NCI-H187 treated with DMSO at 0.1 percent for 48 hours (cell line): ENCODE results near the gene GFY.

Source experiments
- DNase-seq: peaks from one replicate; lab custom pipeline; 2025; lab: John Stamatoyannopoulos, UW

GFY gene

DNA sequence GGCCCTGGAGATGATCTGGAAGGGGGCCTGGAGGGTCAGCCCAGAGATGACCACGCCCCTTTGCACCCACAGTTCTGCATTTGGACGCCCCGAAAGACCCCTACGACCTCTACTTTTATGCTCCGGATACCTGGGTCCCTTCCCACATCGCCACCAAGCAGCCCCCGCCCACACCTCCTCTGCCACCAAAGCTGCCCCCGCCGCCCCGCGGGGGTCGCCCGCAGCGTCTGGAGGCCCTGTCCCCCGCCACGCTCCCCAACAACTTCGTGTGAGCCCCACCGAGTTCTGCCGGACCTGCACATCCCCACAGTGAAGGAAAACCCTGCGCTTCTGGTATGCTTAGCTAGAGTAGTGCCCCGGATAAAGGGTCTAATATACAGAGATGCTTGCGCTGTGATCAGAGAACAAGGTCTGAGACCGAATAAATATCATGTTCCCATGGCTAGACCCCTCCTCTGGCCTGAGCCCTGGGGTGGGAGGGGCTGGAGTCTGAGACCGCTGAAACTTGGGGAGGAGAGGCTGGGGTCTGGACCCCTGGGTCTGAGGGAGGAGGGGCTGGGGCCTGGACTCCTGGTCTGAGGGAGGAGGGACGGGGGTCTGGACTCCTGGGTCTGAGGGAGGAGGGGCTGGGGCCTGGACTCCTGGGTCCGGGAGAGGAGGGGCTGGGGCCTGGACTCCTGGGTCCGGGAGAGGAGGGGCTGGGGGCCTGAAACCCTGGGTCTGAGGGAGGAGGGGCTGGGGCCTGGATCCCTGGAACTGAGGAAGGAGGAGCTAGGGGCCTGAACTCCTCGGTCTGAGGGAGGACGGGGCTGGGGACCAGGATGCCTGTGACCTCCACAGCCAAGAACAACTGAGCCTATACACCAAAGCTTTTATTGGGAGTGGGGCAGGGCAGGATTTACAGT is 3.6 kb downstream of the GFY start:
- DNase-seq = no peak

DNA sequence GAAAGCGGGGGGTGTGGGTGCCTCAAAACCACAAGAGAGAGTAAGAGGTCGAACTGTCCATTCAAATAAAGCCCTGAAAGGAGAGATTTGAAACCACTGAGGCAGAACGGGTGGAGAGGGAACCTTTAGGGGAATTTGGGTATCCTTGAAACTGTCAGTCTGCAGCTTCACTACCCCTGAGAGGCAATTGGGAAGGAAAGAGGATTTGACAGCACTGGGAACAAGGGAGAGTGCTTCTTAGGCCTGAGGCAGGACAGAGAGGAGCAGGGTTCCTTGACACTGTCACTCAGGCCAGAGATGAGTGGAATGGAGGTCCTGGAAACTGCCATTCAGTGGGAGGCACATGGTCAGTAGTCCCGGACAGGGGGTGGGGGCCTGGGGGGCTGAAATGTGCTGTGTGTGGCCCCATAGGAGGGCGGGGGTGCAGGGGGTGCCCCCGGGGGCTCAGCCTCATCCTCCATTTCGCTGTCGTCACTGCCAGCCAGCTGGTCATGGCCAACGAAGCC is 5.0 kb downstream of the GFY start:
- DNase-seq = no peak

DNA sequence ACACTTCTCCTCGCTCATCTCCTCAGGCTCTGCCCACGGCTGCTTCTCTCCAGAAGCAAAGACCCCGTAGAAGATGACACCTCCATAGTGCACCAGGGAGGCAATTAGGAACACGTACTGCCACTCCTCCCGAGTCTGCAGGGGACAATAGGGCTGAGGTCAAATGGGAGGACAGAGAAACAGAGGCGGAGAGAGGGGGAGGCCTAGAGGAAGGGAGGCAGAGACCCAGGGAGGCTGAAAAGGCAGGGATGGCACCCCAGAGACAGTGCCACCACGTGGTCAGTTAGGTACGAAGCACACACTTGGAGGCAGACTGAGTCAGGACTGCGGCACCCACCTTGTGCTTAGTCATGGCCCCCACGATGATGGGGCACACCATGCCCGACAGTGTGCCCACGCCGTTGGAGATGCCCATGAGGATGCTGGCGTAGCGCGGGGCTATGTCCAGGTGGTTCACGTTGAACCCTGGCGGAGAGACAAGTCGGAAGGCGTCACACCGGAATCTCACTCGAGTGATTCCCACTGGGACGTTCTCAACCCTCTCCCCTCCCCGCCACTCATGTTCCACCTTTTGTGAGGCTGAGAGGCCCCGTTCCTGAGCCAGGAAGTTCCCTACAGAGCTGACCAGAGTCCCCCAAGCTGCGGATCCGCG is 5.6 kb downstream of the GFY start:
- DNase-seq = no peak

DNA sequence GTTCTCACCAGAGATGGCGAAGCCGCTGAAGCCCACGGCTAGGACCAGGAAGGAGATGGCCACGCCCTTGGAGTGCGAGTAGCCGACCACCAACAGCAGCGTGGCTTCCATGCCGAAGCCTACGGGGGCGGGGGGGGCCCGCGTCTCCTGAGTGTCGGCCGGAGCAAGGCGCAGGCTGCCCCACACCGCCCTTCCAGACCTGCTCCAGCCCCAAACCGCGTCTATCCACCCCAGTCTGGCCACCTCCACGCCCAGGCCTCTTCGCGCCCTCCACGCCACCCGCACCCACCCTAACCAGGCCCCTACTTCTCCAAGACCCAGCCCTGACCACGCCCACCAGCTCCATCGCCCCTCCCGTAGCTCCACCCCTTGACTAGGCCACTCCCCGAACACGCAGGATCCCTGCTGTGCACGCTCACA is 6.2 kb downstream of the GFY start:
- DNase-seq = no peak

DNA sequence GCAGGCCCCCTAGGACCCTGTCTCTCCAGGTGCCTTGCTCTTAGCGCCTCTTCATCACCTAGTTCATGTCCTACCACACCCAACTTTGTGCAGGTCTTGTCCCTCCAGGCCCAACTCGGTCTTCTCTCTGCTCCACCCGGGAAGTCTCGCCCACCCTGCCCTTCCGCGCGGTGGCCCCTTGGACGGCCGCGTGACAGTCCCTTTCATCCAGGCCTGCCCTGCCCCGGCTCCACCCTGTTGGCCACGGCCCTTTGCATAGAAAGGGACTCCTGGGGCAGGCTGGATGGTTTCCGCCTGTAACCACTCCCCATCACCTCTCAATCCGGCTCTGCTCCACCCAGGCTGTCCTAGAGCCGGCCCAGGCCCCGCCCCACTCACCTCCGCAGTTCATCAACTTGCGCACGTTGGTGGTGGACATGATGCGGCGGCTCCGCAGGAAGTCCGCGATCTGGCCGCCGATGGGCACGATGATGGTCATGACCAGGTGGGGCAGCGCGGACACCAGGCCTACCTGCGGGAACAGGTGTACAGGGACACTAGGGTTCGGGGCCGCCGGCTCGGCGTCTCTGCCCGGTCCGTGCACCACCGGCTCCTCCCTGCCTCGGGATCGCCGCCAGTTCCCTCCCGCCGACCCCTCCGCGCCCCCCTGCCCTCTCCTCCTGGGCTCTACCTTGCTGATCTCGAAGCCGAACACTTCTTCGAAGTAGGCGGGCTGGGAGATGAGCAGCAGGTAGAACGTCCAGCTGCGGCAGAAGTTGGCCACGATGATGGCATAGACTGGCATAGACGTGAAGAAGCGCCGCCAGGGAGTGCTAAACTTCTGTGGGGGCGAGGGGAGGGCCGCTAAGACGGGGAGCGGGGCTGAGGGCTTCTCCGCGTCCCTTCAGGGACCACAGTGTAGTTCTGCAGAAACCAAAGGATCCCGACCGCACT is 7.2 kb downstream of the GFY start:
- DNase-seq = no peak

DNA sequence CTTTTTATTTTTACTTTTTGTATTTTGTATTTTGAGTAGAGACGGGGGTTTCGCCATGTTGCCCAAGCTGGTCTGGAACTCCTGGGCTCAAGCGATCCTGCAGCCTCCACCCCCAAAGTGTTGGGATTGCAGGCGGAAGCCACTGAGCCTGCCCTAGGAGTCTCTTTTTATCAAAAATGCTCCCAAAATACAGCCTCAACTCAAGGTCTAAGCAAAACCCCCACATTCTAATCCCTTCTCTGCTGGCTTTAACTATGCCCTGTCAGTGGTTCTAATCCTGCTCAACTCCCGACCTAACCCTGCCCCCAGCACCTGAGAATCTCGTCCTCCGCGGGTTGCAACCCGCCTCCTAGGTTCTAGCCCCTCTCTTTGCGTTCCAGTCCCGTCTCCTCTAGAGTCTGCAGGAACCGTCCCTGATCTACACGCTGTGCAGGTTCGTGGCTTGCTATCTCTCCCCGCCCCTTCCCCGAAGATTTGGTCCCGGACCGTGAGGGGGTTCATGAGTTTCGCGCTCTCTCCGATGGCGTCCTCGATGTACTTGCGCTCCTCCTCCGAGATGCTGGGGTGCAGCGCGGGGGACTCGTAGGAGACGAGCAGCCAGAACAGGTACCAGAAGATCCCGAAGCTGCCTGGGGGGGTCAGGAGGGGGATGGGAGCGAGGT is 8.2 kb downstream of the GFY start:
- DNase-seq = no peak

DNA sequence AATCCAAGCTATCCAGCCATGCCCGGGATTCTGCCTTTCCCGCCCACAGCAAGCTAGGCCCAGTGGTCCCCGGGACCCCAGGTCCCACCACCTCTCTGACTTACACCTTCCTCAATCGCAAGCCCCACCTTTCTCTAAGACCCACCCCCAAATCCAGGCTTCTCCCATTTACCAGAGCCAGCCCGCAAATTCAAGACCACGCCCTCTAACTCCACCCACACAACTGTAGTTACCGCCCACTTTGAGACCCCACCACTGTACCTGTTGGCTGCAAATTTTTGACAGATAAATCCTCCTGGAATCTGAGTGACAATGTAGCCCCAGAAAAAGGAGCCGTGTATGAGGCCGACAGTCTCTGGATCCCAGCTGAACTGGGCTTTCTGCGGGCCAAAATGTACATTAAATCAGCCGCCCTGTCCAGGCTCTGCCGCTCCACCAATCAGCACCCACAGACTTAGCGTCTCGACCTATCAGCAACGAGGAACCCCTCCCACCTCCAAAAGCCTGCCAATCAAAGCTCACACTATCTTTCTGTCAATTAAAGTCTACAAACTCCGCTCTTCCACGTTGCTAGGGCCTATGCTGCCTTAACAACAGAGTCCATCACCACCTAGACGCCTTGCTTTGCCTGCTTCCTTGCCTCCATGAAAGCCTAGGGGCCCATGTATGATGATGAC is 9.9 kb downstream of the GFY start:
- DNase-seq = no peak

DNA sequence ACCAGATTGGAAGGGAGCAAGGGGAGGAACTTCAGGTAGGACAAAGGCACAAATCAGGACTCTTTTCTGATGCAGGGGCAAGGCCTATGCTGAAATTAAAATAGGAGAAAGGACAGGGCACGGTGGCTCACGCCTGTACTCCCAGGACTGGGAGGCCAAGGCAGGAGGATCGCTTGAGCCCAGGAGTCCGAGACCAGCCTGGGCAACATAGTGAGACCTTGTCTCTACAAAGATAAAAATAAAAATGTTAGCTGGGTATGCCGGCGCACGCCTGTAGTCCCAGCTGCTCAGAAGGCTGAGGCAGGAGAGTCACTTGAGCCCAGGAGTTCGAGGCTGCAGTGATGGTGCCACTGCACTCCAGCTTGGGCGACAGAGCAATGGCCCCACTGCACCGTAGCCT is 10.5 kb downstream of the GFY start:
- DNase-seq = no peak

DNA sequence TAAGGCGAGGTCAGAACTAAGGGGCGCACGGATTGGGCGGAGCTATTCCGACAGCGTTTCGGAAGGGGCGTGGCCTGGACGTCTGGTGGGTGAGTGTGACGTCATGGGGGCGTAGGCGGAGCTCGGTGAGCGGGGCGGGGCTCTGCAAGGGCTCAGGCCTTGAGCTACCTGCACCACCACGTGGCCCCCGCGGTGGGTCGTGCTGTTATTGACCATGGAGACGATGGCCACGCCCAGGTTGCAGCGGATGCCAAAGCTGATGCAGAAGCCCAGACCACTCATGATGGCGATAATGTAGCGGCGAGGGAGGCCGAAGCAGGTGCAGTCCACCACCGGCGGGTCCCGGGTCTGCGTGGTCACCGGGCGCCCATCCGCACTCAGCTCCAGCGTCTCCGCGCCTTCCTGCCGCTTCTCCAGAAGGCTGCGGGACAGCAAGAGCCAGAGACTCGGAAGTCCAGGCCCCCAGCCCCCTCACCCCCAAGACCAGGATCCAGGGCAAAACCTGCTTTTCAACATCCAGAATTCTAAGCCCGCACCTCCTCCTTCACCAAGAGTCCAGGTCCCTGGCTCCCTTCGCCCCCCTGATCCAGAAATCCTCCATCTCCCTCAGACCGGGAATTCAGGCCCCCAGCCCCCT is 11.3 kb downstream of the GFY start:
- DNase-seq = no peak

DNA sequence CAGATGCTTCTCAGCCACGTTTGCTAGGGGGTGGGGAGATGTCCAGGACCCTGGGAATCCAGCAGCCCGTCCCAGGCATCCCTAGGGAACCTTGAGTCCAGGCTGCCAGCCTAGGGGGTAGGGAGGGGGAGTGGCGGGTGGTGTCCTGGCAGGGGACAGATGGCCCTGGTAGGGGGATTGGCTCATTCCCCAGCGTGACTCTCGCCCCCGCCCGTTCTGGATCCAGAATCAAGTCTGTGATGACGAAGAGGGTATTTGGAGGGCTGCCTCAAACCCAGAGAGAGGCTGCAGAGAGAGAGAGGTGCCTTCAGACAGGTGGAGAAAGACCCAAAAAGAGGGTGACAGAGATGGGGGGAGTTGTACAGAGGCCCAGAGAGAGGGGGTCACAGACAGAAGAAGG is 12.0 kb downstream of the GFY start:
- DNase-seq = no peak

DNA sequence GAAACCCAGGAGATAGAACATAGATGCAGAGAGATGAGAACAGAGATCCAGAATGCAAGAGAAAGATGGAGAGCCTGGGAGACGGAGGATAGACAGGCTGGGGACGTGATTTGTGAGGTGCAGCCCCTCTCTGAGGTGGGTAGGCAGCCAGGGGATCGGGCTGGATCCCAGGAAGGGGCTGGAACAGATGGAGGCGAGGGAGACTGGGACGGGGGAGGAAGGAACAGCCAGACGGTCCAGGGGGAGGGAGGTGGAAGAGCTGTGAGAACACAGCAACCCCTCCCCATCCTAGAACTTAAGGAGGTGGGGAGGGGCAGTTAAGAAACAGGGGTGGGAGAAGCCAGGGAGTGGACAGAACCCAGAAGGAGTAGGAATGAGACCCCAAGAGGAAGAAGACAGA is 13.1 kb downstream of the GFY start:
- no peak for DNase-seq

DNA sequence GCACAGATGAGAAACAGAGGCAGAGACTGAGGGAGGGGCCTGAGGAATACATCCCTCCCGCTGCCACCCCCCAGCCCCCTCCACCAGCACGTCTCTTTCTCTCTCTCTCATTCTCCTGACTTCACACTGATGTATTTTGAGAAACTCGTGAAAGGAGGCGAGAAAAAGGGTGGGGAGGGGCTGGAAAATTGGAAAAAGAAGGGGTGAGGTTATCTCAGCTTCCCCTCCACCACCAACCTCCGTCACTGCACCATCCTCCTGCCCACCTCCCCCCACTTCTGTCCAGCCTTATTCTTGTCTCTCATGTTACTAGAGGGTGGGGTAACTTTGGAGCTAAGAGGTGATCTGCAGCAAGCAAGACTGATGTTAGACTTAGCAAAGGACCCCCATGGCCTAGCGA is 14.6 kb downstream of the GFY start:
- DNase-seq = no peak

DNA sequence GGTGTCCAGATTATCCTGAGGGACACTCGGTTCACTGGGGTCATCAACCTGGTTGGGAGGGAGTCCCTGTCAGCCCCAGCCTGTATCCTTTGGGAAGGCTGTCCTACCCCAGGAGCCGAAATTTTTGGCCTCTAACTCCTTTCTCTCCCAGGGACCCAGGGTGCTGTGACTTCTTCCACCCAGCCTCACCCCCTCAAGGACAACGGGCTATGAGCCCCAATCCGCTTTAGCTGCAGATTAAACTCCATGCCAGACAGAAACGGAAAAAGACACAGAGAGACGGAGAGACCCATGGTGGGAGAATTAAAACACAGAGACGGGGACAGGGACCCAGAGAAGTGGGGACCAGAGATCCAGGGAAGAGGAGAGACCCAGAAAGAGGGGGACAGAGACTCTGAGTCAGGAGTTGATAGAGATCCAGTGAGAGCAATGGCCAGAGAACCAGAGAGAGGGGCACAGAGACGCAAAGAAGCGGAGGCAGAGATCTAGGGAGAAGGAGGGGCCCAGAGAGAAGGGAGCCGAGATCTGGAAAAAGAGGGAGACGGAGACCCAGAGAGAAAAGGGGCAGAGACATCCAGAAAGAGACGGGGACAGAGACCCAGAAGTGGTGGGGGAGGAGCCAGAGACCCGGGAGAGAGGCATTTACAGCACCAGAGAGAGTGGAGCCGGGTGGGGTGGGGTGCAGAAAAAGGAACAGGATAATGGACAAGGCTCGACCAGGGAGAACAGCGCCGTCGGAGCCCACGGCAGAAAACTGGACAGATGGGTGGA is 15.4 kb downstream of the GFY start:
- DNase-seq = no peak

DNA sequence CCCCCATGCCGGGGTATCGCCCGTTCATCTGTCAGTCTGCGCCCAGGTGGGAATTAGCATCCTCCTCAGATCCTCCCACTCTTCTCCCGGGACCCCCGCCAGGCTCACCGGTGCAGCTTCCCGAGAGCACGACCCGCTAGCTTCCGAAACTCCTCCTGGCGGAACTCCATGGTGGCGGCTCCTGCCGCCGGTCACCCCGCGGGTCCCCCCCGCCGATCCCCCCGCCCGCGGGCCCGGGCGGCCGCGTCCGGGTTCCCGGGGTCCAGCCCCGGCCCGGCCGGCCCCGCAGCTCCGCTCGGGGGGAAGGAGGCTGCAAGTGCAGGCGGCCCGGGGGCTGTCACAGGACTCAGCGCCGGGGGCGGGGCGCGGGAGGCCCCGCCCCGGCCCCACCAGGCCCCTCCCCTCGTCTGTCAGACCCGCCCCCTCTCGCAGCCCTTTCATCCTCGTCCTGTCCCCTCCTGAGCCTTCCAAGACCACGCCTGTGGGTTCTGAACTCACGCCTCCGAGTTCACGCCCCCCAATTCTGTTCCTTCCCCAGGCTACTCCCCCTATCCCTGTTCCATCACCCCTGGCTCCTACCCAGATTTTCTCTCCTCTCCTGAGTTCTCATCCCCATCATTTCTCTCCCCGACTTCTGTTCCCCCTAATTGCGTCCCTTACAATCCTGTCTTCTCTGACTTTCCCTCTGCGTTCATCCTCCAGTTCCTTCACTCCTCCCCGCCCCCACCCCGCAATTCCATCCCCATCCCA is 16.2 kb downstream of the GFY start, which contains the start of gene SLC17A7:
SLC17A7 (minus strand) TSS at position 318 of the 750 bp plus-strand sequence; CDS start at position 170, 148 bp downstream.
- DNase-seq = no peak

DNA sequence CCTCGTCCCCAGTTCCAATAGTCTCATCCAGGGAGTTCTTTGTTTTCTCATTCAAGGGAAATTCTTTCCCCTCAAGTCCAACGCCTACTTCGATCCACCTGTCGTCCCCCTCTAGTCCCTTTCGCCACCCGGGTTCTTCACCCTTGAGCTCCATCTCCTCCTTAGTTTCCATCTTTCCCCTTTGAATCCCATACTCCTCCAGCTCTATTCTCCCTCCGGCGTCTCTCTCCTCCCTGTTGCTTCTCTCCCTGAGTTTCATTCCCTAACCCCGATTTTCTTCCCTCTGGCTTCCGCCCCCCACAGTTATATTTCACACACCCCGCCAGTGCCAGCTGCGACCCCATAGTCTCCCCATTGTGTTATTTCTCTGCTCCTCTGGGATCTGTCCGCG is 16.8 kb downstream of the GFY start:
- no peak for DNase-seq

DNA sequence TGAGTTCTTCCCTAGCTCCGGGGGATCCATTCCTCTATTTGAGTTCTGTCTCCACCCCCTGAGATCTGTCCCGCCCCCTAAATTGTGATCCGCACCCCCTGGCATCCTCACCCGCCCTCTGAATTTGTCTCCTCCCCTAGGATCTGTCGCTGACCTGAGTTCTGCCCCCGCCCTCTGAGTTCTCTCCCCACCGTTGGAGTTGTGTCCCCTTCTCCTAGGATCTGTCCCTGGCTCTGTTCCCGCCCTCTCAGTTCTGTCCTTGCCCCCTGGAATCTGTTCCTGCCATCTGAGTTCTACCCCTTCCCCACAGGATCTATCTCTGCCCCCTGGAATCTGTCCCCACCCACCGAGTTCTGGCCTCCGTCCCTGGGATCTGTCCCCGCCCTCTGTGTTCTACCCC is 17.2 kb downstream of the GFY start:
- no peak for DNase-seq

DNA sequence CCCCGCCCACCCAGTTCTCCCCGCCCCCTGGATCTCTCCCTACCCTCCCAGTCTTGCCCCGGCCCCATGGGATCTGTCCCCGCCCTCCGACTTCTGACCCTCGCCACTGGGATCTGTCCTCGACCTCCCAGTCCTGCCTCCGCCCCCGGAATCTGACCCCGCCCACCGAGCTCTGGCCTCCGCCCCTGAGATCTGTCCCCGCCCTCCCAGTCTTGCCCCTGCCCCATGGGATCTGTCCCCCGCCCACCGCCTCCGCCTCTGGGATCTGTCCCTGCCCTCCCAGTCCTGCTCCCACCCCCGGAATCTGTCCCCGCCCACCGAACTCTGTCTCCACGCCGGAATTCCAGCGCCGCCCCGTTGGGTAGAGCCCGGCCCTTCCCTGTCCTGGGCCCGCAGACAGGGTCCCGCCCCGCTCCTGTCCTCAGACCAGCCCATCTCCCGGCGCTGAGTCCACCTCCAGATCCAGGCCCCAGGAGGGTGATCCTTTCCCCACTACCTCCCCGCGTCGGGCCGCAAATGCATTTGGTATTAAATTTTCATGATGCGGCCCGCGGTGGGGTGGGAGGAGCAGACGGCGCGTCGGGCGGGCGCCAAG is 17.7 kb downstream of the GFY start:
- DNase-seq = no peak

DNA sequence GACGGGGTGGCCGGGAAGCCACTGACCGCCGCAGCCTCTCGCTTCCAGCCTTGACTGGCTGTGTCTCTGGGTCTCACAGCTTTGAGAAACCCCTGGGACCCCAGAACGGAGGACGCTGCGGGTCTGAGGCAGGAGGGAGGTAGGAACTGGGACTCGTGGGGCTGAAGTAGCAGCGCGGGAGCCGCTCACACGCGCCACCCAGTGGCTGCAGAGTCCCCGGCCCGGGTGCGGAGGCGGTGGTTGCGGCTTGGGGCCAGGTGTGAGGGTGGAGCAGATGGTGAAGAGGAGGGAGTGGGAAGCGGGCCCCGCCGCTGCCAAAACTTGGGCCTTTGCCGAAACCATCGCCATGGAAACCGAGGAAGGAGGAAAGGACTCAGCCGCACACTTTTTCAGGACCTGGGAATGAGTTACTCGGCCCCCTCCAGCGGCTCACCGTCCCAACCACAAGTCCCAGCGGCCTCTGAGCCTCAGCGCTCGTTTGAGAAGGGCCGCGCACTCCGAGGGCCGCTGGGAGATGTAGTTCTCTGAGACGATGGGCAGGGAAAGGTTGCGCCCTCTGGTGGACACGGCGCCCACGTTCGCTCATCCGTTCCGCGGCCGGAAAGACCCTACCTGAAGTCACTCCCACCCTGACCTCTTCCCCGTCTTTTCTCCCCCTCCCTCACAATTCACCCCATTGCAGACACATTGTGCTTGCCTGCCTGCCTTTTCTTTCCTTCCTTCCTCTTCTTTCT is 18.3 kb downstream of the GFY start:
- peak; percentile 93 for DNase-seq
